GM20431 (cell line): ENCODE data around the gene TEDC1.

ENCODE experiments used
- in situ Hi-C: fragments of 300-500 bp; cut with MseI, MboI; formaldehyde crosslinking; loops from one replicate; pipeline ENCODE4 v1.15.0; 2020; ENCODE audit warnings: low sequenced_read_pairs; ENCODE audit not compliant: unreplicated experiment

TEDC1 gene

GRCh38 chr14:105508069-105508468 is 17.0 kb downstream of the TEDC1 start:
- in situ Hi-C loops, result no loop called here

GRCh38 chr14:105508601-105509000 is 17.6 kb downstream of the TEDC1 start:
- in situ Hi-C loops, result no loop called here

DNA sequence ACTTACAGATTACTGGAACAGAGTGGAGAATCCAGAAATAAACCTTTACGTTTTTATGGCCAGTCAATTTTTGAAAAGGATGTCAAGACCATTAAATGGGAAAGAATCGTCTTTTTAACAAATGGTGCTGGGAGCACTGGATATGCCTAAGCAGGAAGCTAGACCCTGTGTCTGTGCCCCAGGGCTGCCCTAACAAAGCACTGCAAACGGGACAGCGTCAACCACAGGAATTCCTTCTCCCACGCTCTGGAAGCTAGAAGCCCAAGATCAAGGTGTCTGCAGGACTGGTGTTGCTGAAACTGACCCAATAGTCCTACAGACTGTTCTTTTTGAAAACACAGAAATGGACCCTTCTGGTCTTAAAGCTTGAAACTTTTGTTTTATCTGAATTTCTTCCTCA is 26.1 kb downstream of the TEDC1 start:
- in situ Hi-C loops, result loop anchor here (10.0 kb wide), 1 partner anchor 142 kb away; no protein-coding TSS in a partner anchor

GRCh38 chr14:105519946-105520698 is 29.1 kb downstream of the TEDC1 start:
- in situ Hi-C loops, result loop anchor here (10.0 kb wide), 1 partner anchor 145 kb away; no protein-coding TSS in a partner anchor

DNA sequence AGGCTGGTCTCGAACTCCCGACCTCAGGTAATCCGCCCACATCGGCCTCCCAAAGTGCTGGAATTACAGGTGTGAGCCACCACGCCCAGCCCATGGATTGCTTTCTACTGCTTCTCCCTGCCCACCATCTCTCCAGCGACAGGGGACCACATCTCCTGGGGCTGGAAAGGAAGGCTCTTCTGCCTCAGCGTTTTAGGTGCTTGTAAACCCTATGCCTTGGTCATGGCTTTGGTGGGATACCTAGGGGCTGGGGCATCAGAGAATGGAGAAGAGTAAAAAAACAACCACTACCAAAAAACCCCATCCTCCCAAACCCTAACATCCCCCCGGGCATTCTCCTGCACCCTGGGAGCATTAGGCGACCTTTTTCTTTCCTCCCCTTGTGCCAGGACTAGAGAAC is 34.3 kb downstream of the TEDC1 start:
- in situ Hi-C loops, result loop anchor here (25.0 kb wide), 3 partner anchors 137 to 612 kb away; no protein-coding TSS in a partner anchor

DNA sequence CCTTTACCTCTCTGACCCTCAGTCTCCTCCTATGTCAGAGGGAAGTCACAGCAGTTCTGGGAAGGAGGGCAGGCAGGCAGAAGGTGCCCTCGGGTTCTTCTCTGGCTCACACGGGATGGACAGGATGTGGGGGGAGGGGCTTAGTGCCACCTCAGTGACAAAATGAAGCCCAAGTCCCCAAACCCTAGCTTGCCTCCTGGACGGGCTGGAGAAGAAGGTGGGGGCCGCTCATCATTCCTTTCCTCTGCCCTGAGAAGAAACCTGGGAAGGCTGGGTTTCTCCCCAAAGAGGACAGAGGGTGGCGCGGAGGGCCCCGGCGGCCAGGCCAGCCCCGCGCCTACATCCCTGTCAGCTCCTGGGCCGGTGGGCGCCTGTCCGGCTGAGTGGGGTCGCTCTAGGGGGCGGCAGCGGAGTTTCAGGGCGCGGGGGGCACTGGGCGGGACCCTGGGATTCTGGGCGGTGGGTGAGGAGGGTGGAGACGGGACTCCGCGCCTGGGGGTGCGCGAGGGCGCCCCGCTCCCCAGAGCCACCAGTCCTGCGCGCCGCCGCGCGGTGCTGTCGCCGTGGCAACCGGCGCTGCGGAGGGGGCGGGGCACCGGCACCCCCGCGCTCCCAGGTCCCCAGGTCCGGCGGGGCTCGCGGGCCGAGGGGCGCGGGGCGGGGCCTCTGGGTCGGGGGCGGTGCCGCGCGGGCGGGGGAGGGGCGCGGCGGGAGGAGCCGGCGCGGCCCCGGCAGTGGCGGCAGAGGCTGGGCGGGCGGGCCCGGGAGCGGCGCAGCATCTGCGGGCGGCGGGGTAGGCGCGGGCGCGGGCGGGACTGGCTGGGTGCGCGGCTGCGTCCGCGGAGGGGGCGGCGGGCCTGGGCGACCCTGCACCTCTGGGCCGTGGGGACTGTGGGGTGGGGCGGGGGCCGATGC is 35.1 kb downstream of the TEDC1 start, which contains the start of gene TMEM121:
Gene TMEM121, plus strand, starts transcription at position 723 of the 915 bp plus-strand sequence. CDS start 2,252 bp downstream, outside the sequence.
- in situ Hi-C loops, result loop anchor here (25.0 kb wide), 3 partner anchors 136 to 611 kb away; no protein-coding TSS in a partner anchor

DNA sequence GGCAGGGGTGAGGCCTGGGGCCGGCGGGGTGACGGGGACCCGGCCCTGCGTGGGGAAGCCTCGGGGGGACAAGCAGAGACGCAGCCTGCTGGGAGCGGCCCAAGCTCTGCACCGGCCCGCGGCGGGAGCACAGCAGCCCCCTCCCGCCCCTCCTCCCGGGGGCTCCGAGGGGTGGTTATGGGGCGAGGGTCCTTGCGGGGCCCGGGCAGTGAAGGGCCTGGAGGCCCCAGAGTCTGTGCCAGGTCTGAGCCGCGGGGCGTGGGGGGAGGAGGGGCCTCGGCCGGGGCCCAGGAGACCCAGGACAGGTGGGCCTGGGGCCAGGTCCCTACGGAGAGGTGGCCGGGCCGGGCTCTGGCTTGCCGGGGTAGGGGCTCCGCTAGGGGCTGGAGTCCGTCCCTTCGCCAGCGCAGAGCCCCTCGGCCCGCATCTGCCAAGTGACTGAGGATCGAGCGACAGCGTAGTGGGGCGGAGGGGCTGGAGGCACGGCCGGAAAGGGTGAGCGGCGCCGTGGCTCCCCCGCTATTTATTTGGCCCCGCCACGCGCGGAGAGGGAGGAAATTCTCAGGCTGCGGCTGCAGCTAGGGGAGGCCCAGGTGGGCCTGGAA is 35.8 kb downstream of the TEDC1 start:
- in situ Hi-C loops, result loop anchor here (25.0 kb wide), 3 partner anchors 135 to 610 kb away; no protein-coding TSS in a partner anchor

GRCh38 chr14:105527381-105527825 is 36.4 kb downstream of the TEDC1 start:
- in situ Hi-C loops, result loop anchor here (25.0 kb wide), 3 partner anchors 135 to 610 kb away; no protein-coding TSS in a partner anchor

DNA sequence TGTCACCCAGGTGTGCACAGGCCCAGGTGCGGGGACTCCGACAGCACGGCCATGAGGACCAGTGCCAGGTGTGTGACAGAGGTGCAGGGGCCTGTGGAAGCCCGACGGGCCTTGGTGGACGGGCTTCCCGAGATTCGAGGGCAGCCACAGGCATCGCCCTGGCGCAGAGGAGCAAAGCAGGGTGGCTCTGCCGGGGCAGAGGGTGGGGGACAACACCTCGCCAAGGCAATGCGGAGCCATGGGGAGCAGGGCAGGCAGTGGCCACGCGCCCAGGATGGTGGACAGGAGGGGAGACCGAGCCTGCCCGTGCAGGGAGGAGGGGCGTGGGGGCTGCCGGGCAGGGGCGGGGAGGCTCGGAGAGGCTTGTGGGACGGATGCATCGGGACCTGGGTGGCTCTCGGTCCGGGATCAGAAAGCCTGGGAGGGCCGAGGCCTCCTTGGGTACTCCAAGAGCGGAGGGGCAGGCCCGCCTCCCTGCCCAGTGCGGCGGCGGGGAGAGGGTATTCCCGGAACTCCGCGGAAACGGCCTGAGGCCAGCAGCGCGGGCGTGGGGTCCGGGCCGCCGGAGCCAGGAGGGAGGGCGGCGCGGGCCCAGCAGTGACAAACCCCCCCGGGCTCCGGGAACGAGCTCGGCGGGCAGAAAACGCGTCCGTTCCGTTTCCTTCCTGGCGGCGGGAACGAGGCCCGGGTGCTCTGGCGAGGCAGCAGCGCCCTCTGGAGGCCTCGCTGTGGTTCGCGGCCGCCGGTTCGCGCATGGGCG is 37.0 kb downstream of the TEDC1 start:
- in situ Hi-C loops, result loop anchor here (25.0 kb wide), 3 partner anchors 134 to 609 kb away; no protein-coding TSS in a partner anchor

GRCh38 chr14:105528586-105529318 is 37.7 kb downstream of the TEDC1 start:
- in situ Hi-C loops, result loop anchor here (25.0 kb wide), 3 partner anchors 134 to 609 kb away; no protein-coding TSS in a partner anchor

- in situ Hi-C loops, result loop anchor here (25.0 kb wide), 3 partner anchors 133 to 608 kb away; no protein-coding TSS in a partner anchor
Measured at GRCh38 chr14:105529319-105529568, 38.2 kb downstream of the TEDC1 start.

GRCh38 chr14:105529569-105530284 is 38.7 kb downstream of the TEDC1 start:
- in situ Hi-C loops, result loop anchor here (25.0 kb wide), 3 partner anchors 133 to 608 kb away; no protein-coding TSS in a partner anchor

DNA sequence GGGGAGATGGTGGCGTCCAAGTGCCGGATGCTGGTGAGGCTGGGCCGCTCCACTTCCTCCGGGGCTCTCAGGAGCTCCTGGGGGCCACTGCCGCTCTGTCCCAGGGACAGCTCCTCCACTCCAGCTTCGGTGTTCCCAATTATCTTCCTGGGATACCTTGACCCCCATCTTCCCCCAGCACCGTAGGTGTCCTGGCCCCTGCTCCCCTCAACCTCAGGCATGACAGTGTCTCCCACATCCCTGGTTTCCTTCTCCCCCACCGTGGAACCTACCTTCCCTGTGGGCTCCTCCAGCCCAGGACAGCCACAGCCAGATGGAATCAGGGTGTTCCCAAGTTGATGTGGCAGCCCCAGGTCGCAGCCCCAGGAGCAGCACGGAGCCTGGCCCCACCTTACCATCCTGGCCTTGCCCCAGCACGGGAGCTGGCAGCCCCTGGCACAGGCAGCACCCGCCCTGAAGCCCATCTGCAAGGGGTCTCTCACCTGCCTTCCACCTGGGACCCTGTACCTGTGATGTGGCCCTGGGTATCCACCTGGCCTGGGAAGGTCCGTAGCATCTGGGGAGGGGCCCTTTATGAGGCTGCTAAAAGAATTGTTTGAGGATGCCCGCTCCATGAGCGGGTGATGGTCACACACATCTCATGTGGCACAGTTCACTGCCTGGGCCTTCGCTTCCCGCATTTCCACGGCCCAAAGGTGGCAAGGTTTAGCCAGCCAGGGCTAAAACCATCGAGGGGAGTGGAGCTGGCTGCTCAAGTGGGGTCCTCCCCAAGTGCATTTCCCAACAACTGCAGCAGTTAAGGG is 39.4 kb downstream of the TEDC1 start:
- in situ Hi-C loops, result loop anchor here (25.0 kb wide), 3 partner anchors 132 to 607 kb away; no protein-coding TSS in a partner anchor

- in situ Hi-C loops, result loop anchor here (25.0 kb wide), 3 partner anchors 131 to 606 kb away; no protein-coding TSS in a partner anchor
Measured at GRCh38 chr14:105531088-105531893, 40.2 kb downstream of the TEDC1 start.

- in situ Hi-C loops, result loop anchor here (25.0 kb wide), 3 partner anchors 130 to 605 kb away; no protein-coding TSS in a partner anchor
Measured at GRCh38 chr14:105531894-105532623, 41.0 kb downstream of the TEDC1 start.
